OCI-LY3 (cell line): ENCODE measurements around the gene CECR2.

ENCODE experiments used
- H2AFZ ChIP-seq: fragments of 200-600, 300-600 bp; shearing (Covaris generic); 2 replicates; pipeline ENCODE4 v1.6.0; 2014; ENCODE audit warnings: antibody characterized with exemption, low read depth, low read length
- H3K27ac ChIP-seq: fragments of 200-600, 300-600 bp; sonication (generic); 2 replicates; pipeline ENCODE4 v1.5.1; 2014; ENCODE audit warnings: mild to moderate bottlenecking, low read length, moderate library complexity, mixed read lengths
- H3K27me3 ChIP-seq: fragments of 200-600, 300-600 bp; sonication (generic); 2 replicates; pipeline ENCODE4 v1.6.1; 2014; ENCODE audit warnings: low read depth, low read length, mixed read lengths
- H3K36me3 ChIP-seq: fragments of 200-600, 300-600 bp; sonication (generic); replicated peaks from 2 replicates; pipeline ENCODE3; 2014; ENCODE audit warnings: low read depth, low read length, mixed read lengths
- H3K4me1 ChIP-seq: fragments of 300-600, 200-600 bp; sonication (generic); 2 replicates; pipeline ENCODE4 v1.6.1; 2014; ENCODE audit warnings: low read length, mixed read lengths
- H3K4me2 ChIP-seq: fragments of 200-600, 300-600 bp; sonication (generic); 2 replicates; pipeline ENCODE4 v1.6.1; 2014; ENCODE audit warnings: low read length, mixed read lengths
- H3K4me3 ChIP-seq: fragments of 300-600, 200-600 bp; sonication (generic); 2 replicates; pipeline ENCODE4 v1.5.1; 2014; ENCODE audit warnings: antibody characterized with exemption, mild to moderate bottlenecking, low read length, moderate library complexity
- H3K79me2 ChIP-seq: fragments of 300-600, 200-600 bp; shearing (Covaris generic); 2 replicates; pipeline ENCODE4 v1.6.1; 2014; ENCODE audit warnings: mild to moderate bottlenecking, low read length, mixed read lengths
- H3K9ac ChIP-seq: fragments of 300-600, 200-600 bp; shearing (Covaris generic); 2 replicates; pipeline ENCODE4 v1.6.0; 2014; ENCODE audit warnings: mild to moderate bottlenecking, low read length, moderate library complexity
- H3K9me3 ChIP-seq: fragments of 200-600, 300-600 bp; shearing (Covaris generic); 2 replicates; pipeline ENCODE4 v1.6.1; 2014; ENCODE audit warnings: low read length, mixed read lengths; ENCODE audit not compliant: insufficient read depth
- H4K20me1 ChIP-seq: fragments of 200-600, 300-600 bp; sonication (generic); 2 replicates; pipeline ENCODE4 v1.6.1; 2016; ENCODE audit warnings: low read length, mixed read lengths; ENCODE audit not compliant: insufficient read depth
- EZH2phosphoT487 ChIP-seq: fragments of 200-600 bp; shearing (Covaris generic); IDR thresholded peaks from 2 replicates; pipeline ENCODE4 v1.6.1; 2018; ENCODE audit warnings: antibody characterized with exemption, mixed run types, low read depth
- TF ChIP-seq, protein P1 (sequence below): fragments of 200-600, 300-600 bp; sonication (generic); IDR thresholded peaks from 2 replicates; pipeline ENCODE4 v1.5.1; 2014; ENCODE audit warnings: antibody characterized with exemption, low read length, low read depth

CECR2 gene

DNA sequence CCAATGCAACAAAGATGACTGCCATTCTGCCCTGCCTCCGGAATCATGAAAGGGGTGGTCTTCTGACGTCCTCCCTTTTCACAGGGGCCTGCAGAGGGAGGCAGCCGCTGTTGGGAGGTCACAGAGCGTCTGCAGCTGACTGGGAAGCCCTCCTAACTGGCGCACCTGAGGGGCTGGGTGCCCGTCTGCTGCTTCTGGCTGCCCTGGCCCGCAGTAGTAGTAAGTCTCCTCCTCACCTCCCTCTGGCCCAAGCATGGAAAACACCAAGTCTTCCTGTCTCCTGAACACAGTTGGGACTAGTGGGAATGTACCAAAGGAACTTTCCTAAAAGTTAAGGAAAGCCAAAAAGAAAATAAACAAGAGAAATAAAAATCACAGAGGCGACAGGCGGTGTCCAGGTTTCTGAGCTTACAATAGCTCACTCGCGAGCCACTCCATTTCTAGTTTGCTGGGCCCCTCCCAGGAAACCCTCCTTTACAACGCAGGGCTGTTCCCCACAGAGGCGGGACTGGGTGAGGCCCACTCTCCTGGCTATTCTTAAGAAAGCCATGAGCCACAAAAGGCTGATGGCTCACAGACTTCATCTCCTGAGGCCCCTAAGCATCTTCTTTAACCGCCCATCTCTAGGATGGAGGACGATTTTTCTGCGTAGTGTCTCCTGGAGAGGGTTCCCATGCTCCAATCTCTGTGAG is 37.0 kb upstream of the CECR2 start:
- no peak overlapping the region for H3K4me3 ChIP-seq
- no peak for TF ChIP-seq EZH2phosphoT487
- TF ChIP-seq, protein P1, sequence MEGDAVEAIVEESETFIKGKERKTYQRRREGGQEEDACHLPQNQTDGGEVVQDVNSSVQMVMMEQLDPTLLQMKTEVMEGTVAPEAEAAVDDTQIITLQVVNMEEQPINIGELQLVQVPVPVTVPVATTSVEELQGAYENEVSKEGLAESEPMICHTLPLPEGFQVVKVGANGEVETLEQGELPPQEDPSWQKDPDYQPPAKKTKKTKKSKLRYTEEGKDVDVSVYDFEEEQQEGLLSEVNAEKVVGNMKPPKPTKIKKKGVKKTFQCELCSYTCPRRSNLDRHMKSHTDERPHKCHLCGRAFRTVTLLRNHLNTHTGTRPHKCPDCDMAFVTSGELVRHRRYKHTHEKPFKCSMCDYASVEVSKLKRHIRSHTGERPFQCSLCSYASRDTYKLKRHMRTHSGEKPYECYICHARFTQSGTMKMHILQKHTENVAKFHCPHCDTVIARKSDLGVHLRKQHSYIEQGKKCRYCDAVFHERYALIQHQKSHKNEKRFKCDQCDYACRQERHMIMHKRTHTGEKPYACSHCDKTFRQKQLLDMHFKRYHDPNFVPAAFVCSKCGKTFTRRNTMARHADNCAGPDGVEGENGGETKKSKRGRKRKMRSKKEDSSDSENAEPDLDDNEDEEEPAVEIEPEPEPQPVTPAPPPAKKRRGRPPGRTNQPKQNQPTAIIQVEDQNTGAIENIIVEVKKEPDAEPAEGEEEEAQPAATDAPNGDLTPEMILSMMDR, result no peak
- H3K27me3 ChIP-seq, result 0 out of 2 replicates have a peak, but pooled peaks cover 4% of the 10 kb centered on the region
- H4K20me1 ChIP-seq, result no peaks in the 10 kb centered on the region
- H3K9ac ChIP-seq, result no peak overlapping the region
- H3K27ac ChIP-seq, result no peak overlapping the region
- H2AFZ ChIP-seq, result no peak overlapping the region
- no peaks in the 10 kb centered on the region for H3K79me2 ChIP-seq
- H3K4me2 ChIP-seq, result no peak overlapping the region
- no peaks in the 10 kb centered on the region for H3K9me3 ChIP-seq
- no peaks in the 10 kb centered on the region for H3K36me3 ChIP-seq
- peaks cover 20% of the 10 kb centered on the region for H3K4me1 ChIP-seq

DNA sequence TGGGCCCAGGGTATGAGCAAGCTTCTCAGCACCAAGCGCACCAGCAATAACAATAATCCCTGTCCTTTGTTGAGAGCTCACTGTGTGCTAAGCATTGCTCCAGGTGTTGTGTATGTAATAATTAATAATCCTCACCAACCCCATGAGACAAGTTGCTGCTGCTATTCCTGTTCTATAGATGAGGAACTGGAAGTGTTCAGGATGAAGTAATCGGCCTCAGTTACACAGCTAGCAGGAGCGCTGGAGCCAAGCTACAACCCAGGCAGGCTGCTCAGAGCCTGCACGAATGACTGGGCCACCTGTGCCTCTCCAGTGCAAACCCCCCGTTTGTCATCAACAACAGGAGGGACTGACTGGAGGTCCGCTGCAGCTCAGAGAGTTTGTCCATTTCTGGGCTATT is 35.2 kb upstream of the CECR2 start:
- no peaks in the 10 kb centered on the region for H3K9me3 ChIP-seq
- no peak overlapping the region for H3K9ac ChIP-seq
- H3K27ac ChIP-seq, result no peak overlapping the region
- H3K36me3 ChIP-seq, result no peaks in the 10 kb centered on the region
- H2AFZ ChIP-seq, result no peak overlapping the region
- peaks cover 6% of the 10 kb centered on the region; the same call in 1 of the 2 replicates for H3K27me3 ChIP-seq
- H3K4me3 ChIP-seq, result no peak overlapping the region
- no peak for TF ChIP-seq EZH2phosphoT487
- TF ChIP-seq, protein P1, result no peak
- H4K20me1 ChIP-seq, result no peaks in the 10 kb centered on the region
- H3K4me1 ChIP-seq, result peaks cover 20% of the 10 kb centered on the region
- no peak overlapping the region for H3K4me2 ChIP-seq
- H3K79me2 ChIP-seq, result no peaks in the 10 kb centered on the region

DNA sequence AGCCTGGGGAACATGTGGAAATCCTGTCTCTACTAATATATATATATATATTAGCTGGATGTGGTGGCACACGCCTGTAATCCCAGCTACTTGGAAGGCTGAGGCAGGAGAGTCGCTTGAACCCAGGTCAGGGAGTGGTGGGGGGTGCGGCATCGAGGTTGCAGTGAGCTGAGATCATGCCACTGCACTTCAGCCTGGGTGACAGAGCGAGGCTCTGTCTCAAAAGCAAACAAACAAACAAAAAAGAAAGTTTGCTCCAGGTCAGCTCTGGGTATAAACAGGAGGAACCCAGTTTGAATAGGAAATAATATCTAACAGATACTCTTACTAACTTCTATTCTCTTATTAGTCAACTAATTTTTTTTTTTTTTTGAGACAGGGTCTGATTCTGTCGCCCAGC is 34.3 kb upstream of the CECR2 start:
- Histone ChIP-seq H3K79me2 (no peaks in the 10 kb centered on the region), H2AFZ (no peak overlapping the region), H3K9ac (no peak overlapping the region), H3K9me3 (no peaks in the 10 kb centered on the region), H3K4me2 (no peak overlapping the region), H3K36me3 (no peaks in the 10 kb centered on the region), H3K27ac (no peak overlapping the region), H4K20me1 (no peaks in the 10 kb centered on the region), H3K27me3 (peaks cover 11% of the 10 kb centered on the region; the same call in 1 of the 2 replicates), H3K4me3 (no peak overlapping the region), H3K4me1 (peaks cover 20% of the 10 kb centered on the region)
- TF ChIP-seq, protein P1, result no peak
- no peak for TF ChIP-seq EZH2phosphoT487

DNA sequence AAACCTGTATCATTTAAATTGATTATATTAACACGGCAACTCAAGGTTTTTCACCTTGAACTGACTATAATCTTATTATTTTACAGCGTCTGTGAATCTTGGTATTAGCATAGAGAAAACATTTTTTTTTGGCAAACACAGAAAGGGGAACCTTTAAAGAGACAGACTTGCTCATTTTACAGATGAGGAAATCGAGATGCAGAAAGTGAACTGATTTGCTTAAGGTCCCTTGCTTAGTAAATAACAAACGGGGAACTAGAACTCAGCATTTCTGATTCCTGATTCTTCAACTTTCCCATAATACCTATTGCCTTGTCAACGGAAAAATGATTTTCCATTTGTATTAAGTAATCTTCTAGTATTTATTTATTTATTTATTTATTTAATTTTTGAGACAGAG is 33.2 kb upstream of the CECR2 start:
- Histone ChIP-seq H3K4me3 (peak overlapping the region; percentile 35; the same call in 1 of the 2 replicates), H3K36me3 (no peaks in the 10 kb centered on the region), H3K79me2 (no peaks in the 10 kb centered on the region), H3K27me3 (peaks cover 11% of the 10 kb centered on the region; the same call in 1 of the 2 replicates), H3K27ac (no peak overlapping the region), H3K9ac (no peak overlapping the region), H3K9me3 (no peaks in the 10 kb centered on the region), H3K4me2 (peak overlapping the region; percentile 53), H2AFZ (no peak overlapping the region), H3K4me1 (peaks cover 20% of the 10 kb centered on the region), H4K20me1 (no peaks in the 10 kb centered on the region)
- TF ChIP-seq, protein P1, result no peak
- TF ChIP-seq EZH2phosphoT487, result no peak
